Measurements from ENCODE around the gene MAL. TPM values are rescaled to one million over a fixed set of nuclear protein-coding genes. Genes with fewer than 3 reads are reported as not detected.
"Not testable (repeated sequence)": the region's sequence is repeated elsewhere in the genome, so short reads cannot be mapped to it uniquely, and the experiment has no call there.

MAL gene
- total RNA-seq, 1 donor from 2014 or later: not detected

- DNase-seq (ENCODE audit: low spot score): no peak
Measured at GRCh38 chr2:95087379-95087778, 61.9 kb downstream of the MAL start.

GRCh38 chr2:95091885-95092555 is 66.5 kb downstream of the MAL start:
- DNase-seq (ENCODE audit: low spot score): no peak

- DNase-seq (ENCODE audit: low spot score): not testable (repeated sequence)
Measured at GRCh38 chr2:95098273-95098672, 72.8 kb downstream of the MAL start.

GRCh38 chr2:95099910-95100309 is 74.4 kb downstream of the MAL start:
- no peak for DNase-seq (ENCODE audit: low spot score)

Other genes starting within 250 kb of the MAL start
- 0.22 TPM for gene TEKT4, start 154.3 kb upstream of the MAL start, total RNA-seq
- 43.4 TPM for gene MRPS5, start 96.1 kb downstream of the MAL start, total RNA-seq
- 11.7 TPM for gene ZNF514, start 134.1 kb downstream of the MAL start, total RNA-seq
- 2.6 TPM for gene ZNF2, start 140.1 kb downstream of the MAL start, total RNA-seq
- 3.6 TPM for gene ZNF892, start 181.8 kb downstream of the MAL start, total RNA-seq
- 0.39 TPM for gene PROM2, start 248.7 kb downstream of the MAL start, total RNA-seq